Superior temporal gyrus (tissue), 1 donor: ENCODE results near the gene TMX4.
"Not testable (repeated sequence)": the region's sequence is repeated elsewhere in the genome, so short reads cannot be mapped to it uniquely, and the experiment has no call there.

Experiments
- DNase-seq: peaks from one replicate; pipeline ENCODE4 v3.0.0-alpha.2; 2016; ENCODE audit errors: extremely low spot score

TMX4 gene

DNA sequence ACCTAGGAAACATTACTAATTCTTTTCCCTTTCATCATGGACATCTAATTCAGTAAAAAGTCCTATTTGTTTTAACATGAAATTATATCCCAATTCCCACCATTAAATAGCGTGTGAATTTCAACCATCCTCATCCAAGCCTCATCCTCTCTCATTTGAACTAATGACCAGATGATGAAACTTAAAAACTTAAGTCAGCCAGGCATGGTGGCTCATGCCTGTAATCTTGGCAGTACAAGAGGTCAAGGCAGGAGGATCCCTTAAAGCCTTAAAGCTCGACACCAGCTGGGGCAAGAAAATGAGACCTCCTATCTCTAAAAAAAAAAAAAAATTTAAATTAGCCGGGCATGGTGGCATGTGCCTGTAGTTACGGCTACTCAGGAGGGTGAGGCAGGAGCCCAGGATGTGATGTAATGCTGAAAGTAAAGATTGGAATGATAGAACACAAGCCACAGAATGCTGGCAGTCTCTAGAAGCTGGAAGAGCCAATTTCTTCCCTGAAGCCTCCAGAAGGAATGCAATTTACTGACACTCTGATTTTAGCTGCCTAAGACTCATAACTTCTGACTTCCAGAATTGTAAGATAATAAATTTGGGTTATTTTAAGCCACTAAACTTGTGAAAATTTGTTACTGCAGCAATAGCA is 52.2 kb downstream of the TMX4 start:
- no peak for DNase-seq

DNA sequence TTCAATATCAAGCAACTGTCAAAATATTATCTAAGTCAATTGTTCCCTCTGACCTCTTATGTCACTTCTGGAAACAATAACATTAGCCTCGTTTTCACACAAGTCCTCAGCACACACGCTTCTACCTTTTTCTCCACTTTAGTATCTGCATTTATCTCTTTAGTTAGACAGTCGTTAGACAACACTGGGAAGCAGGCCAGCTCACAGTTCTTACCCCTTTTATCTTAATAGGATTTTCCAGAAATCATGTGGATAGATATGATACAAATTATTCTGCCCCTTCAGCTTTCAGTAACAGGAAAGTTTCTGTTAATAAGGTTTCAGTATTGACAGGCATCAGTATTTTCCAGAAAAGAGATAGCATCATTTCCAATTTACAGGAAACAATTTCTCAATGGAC is 53.4 kb downstream of the TMX4 start:
- DNase-seq: no peak

DNA sequence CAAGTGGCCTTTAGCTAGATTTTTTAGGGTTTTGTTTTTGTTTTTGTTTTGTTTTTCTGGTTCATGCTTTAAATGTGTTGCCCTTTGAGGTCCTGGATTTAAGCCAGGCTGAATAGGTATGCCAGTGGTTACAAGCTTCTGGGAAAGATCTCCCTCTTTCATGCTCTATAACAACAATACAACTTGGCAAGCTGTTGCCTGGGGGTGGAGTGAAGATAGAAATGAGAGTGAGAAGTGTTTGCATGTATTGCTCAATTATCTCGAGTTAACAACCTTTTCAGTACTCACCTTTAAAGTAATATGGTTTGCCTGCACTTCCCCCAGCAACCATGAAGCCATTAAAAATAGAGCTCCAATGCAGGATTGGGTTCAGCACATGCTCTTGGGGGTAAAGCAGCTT is 60.1 kb downstream of the TMX4 start:
- no peak for DNase-seq

GRCh38 chr20:7956561-7956960 is 63.0 kb downstream of the TMX4 start:
- not testable (repeated sequence) for DNase-seq

GRCh38 chr20:7950387-7950786 is 69.2 kb downstream of the TMX4 start:
- no peak for DNase-seq

GRCh38 chr20:7943891-7944290 is 75.7 kb downstream of the TMX4 start:
- DNase-seq: no peak

- no peak for DNase-seq
These were observed 79.2 kb downstream of the TMX4 start, which contains the start of gene HAO1 for GRCh38 chr20:7940341-7940740. HAO1 (minus strand) TSS chr20:7940458; CDS start chr20:7940422, 36 bp downstream.

- no peak for DNase-seq
These were observed 79.9 kb downstream of the TMX4 start for GRCh38 chr20:7939663-7940062.

- no peak for DNase-seq
These were observed 81.5 kb downstream of the TMX4 start for GRCh38 chr20:7938058-7938457.

DNA sequence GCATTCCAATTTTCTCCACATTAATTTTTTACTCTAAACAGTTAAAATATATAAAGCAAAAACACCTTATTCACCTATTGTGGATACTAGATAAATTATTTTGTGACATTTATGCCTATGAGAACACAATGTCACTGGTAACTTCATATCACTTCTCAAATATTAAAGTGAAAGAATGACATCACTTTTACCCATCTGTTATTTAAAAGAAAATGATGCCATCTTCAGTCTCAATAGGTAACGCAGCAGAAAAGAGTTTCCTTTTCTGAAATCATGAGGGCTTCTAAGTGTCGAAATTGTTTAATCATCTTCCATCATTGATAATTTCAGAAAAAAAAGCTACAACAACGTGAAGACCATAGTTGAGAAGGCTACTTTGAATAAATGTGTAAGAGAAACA is 82.2 kb downstream of the TMX4 start:
- no peak for DNase-seq

GRCh38 chr20:7935027-7935551 is 84.5 kb downstream of the TMX4 start:
- no peak for DNase-seq

DNA sequence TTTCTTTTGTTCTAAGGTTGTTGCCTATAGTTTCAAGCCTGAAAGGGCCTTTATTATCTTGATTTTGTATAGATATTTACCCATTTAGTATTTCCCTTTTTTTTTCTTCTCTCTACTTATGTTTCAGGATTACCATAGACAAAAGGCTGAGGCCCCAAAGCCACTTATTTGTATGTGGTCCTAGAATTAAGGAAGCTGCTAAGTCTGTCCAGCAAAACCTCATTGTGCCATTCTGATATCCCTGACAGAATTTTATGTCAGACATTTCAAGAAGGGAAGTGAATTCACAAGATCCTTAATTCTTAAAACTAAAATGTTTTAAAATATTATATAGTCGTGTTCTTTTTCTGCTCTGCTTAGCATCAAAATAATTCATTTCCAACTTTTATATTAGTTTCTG is 86.2 kb downstream of the TMX4 start:
- DNase-seq: no peak

DNA sequence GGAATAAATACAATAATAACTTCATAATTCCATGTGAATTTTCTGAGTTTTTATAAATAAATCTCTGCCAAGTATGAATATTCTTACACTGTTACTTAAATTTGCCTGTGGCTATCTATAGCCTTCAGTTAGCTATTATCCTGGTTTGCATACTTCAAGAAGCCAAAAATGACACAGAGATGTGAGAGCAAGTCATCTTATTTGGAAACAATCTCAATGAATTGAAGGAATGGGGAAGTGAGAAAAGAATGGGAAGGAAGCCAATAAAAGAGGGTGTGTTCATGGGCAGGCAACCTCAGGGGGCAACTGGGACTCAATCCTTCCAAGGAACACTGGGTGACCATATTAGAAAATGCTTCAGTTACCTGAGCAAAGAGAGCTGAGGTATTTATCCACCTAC is 89.2 kb downstream of the TMX4 start:
- no peak for DNase-seq
